Bronchial epithelial cell (primary cell): ENCODE measurements around the gene SLC12A7. TPM values are rescaled to one million over a fixed set of nuclear protein-coding genes. Genes with fewer than 3 reads are reported as not detected.
"Not testable (repeated sequence)": the region's sequence is repeated elsewhere in the genome, so short reads cannot be mapped to it uniquely, and the experiment has no call there.

Source experiments
- DNase-seq: peaks from one replicate; pipeline ENCODE4 v3.0.0-alpha.2; 2010; ENCODE audit warnings: low read depth
- FAIRE-seq: peaks from 2 replicates; lab custom pipeline; 2011; peaks lifted over from hg19 to GRCh38; lab: Jason Lieb, UNC
- H3K27me3 ChIP-seq: 2 replicates; pipeline ENCODE4 v1.5.1; 2011; ENCODE audit warnings: low read length; ENCODE audit not compliant: control insufficient read depth, insufficient read depth
- H3K36me3 ChIP-seq: 2 replicates; pipeline ENCODE4 v1.5.1; 2011; ENCODE audit warnings: low read length; ENCODE audit not compliant: control insufficient read depth, insufficient read depth
- H3K4me3 ChIP-seq: 2 replicates; pipeline ENCODE4 v1.5.1; 2011; ENCODE audit warnings: mild to moderate bottlenecking, low read depth, low read length, control low read depth
- CTCF ChIP-seq: IDR thresholded peaks from 2 replicates; pipeline ENCODE4 v1.5.1; 2011; ENCODE audit warnings: mild to moderate bottlenecking, moderate library complexity, low read length, control low read depth, inconsistent platforms; ENCODE audit not compliant: insufficient read depth, severe bottlenecking
- total RNA-seq: library from RNA; depleted of rRNA; stranded (reverse); fragments of >200 nt; gene quantifications from 2 replicates; pipeline ENCODE4 v1.2.1, GENCODE V29; 2014

The SLC12A7 gene
- total RNA-seq, 1 donor from 2014 or later, result 10.3 TPM

- FAIRE-seq, result no peak
- no peak overlapping the region for H3K4me3 ChIP-seq
- no peak for DNase-seq
- no peaks in the 10 kb centered on the region for H3K36me3 ChIP-seq
- H3K27me3 ChIP-seq, result no peaks in the 10 kb centered on the region
- no peak for TF ChIP-seq CTCF
Observed at GRCh38 chr5:1062761-1063568, 48.9 kb downstream of the SLC12A7 start.

DNA sequence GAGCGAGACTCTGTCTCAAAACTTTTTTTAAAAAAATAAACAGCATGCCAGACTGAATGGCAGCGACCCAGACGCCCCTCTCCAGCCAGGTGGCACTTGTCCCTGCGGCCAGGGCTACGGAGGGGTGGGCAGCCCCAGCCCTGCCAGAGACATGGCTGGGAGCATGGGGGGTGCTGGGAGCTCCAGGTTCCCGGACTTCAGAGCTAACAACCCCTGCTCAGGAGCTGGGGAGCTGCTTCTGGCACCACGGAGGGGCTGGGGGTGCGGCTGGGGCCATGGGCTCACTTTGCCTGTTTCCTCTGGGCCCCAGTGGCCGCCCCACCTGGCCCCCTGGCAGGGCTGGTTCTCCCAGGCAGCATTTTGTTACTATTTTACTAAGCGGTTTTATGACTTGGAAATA lies 49.9 kb downstream of the SLC12A7 start:
- no peak for DNase-seq
- Histone ChIP-seq H3K4me3 (no peak overlapping the region), H3K27me3 (no peaks in the 10 kb centered on the region), H3K36me3 (no peaks in the 10 kb centered on the region)
- no peak for TF ChIP-seq CTCF
- FAIRE-seq, result no peak

DNA sequence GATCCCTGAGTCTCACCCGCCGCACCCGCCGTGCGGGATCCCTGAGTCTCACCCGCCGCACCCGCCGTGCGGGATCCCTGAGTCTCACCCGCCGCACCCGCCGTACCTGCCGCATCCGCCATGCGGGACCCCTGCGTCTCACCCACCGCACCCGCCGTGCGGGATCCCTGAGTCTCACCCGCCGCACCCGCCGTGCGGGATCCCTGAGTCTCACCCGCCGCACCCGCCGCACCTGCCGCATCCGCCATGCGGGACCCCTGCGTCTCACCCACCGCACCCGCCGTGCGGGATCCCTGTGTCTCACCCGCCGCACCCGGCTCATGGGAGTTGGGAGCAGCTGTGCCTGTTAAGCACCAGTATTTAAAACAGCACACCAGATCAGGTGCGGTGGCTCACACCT lies 50.6 kb downstream of the SLC12A7 start:
- H3K27me3 ChIP-seq, H3K36me3 ChIP-seq, FAIRE-seq, DNase-seq, H3K4me3 ChIP-seq: not testable (repeated sequence)

GRCh38 chr5:1060535-1060981 lies 51.3 kb downstream of the SLC12A7 start:
- no peak for FAIRE-seq

GRCh38 chr5:1059884-1060263 lies 52.0 kb downstream of the SLC12A7 start:
- FAIRE-seq, result no peak
- Histone ChIP-seq H3K4me3 (no peak overlapping the region), H3K27me3 (no peaks in the 10 kb centered on the region), H3K36me3 (no peaks in the 10 kb centered on the region)
- TF ChIP-seq CTCF, result no peak
- DNase-seq, result no peak

More at GRCh38 chr5:1060535-1060981, 51.3 kb downstream of the SLC12A7 start:
- H3K27me3 ChIP-seq, result no peaks in the 10 kb centered on the region
- no peak for DNase-seq
- TF ChIP-seq CTCF, result no peak
- H3K36me3 ChIP-seq, result no peaks in the 10 kb centered on the region
- no peak overlapping the region for H3K4me3 ChIP-seq

DNA sequence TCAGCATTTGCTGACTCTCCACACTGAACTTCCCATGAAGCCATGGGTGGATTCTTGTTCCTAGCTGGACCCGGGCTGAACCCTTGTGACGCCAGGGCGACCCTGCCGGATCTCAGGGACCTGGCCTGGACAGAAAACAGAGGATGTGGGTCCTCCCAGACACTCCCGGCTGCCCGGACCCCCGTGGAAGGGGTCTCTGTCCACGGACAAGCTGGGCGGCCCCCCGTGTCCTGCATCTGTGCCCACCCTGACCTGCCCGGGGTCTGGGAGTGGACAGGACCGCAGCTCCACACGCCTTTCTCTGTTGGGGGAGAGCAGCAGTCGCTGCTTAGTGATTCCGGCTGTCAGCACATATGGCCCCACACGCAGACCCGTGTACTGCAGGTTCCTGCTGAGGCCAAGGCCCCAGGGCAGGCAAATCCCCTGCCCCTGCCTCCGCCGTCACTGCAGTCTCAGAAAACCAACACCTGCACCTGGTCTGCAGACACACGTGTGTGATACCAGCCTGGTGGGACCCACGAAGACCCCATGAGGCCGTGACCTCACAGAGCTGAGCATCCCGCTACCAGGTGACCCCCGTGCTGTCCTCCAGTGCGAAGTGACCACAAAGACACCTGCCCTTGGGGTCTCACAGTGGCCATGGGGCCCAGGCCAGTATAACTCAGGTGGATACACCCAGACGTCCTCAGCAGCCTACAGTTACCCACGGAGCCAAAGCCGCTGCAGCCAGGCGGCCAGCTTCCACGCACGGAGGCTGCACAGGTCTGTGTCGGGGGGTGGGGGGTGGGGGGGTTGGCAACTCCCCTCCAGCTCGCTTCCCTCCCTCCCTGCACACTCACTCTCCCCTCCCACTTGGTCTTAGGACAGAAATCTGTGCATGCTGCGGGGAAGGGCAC lies 52.6 kb downstream of the SLC12A7 start:
- no peak for DNase-seq
- H3K4me3 ChIP-seq, result no peak overlapping the region
- H3K36me3 ChIP-seq, result no peaks in the 10 kb centered on the region
- H3K27me3 ChIP-seq, result no peaks in the 10 kb centered on the region
- no peak for TF ChIP-seq CTCF
- FAIRE-seq, result no peak
